ENCODE data around the gene ARHGEF19. TPM values are rescaled to one million over a fixed set of nuclear protein-coding genes. Genes with fewer than 3 reads are reported as not detected.
"Not testable (repeated sequence)": the region's sequence is repeated elsewhere in the genome, so short reads cannot be mapped to it uniquely, and the experiment has no call there.

The ARHGEF19 gene
- total RNA-seq, 5 donors from 2014 or later (not counting 1 experiment from before 2014, with no cell fraction given), result 7.0 to 17.6 (median 12.3) TPM

- Histone ChIP-seq H3K4me1 (ENCODE audit: control insufficient read depth in 1 of 2, extremely low read depth in 1 of 2, insufficient read depth in 2 of 2, low read length in 2 of 2) (peaks cover 0 to 15% of the 10 kb centered on the region in 2 experiments), H3K27ac (ENCODE audit: low read length) (no peak overlapping the region), H3K9me3 (no peaks in the 10 kb centered on the region), H3K4me3 (ENCODE audit: control insufficient read depth in 1 of 2, extremely low read depth in 1 of 2, low read length in 1 of 2) (peak overlapping the region in 1 of 2 donors; percentile 40), H3K36me3 (ENCODE audit: control insufficient read depth in 2 of 2, extremely low read depth in 1 of 2, insufficient read depth in 1 of 2, low read length in 1 of 2) (peaks cover 0 to 10% of the 10 kb centered on the region in 2 donors), H3K27me3 (replicated peaks in 1 of 2; ENCODE audit: control insufficient read depth in 2 of 2, extremely low read depth in 1 of 2, insufficient read depth in 2 of 2, low read length in 1 of 2) (peaks cover 6 to 47% of the 10 kb centered on the region in 2 experiments)
- Mint-ChIP-seq H3K4me3 (no peak overlapping the region), H3K36me3 (peaks cover 3% of the 10 kb centered on the region), H3K4me1 (peaks cover 0 to 13% (median 12%) of the 10 kb centered on the region in 3 donors), H3K27me3 (peaks cover 22 to 41% of the 10 kb centered on the region in 2 donors), H3K9me3 (no peaks in the 10 kb centered on the region), H3K27ac (no peak overlapping the region)
- POLR2A ChIA-PET, result no interaction called here
- CTCF ChIA-PET, result no interaction called here
- no peak for DNase-seq
- WGBS (ENCODE audit: insufficient coverage), result 50% methylated on average over 35 of the region's 46 CpGs
- ATAC-seq (replicated peaks in 1 of 4), result peak in 1 of 4 experiments; percentile 15
These were observed 14.2 kb upstream of the ARHGEF19 start for GRCh38 chr1:16226490-16227179.

- CTCF ChIA-PET, result interaction anchor here in 1 of 2 donors (0.6 kb wide), 2 partner anchors 15 to 393 kb away, joined by 3 to 6 read pairs; no protein-coding TSS in a partner anchor
- Histone ChIP-seq H3K9me3 (no peaks in the 10 kb centered on the region), H3K27ac (ENCODE audit: low read length) (no peak overlapping the region), H3K4me1 (ENCODE audit: control insufficient read depth in 1 of 2, extremely low read depth in 1 of 2, insufficient read depth in 2 of 2, low read length in 2 of 2) (peaks cover 0 to 15% of the 10 kb centered on the region in 2 experiments), H3K36me3 (ENCODE audit: control insufficient read depth in 2 of 2, extremely low read depth in 1 of 2, insufficient read depth in 1 of 2, low read length in 1 of 2) (peaks cover 0 to 10% of the 10 kb centered on the region in 2 donors), H3K27me3 (replicated peaks in 1 of 2; ENCODE audit: control insufficient read depth in 2 of 2, extremely low read depth in 1 of 2, insufficient read depth in 2 of 2, low read length in 1 of 2) (peaks cover 6 to 47% of the 10 kb centered on the region in 2 experiments), H3K4me3 (ENCODE audit: control insufficient read depth in 1 of 2, extremely low read depth in 1 of 2, low read length in 1 of 2) (no peak overlapping the region)
- H3K9me3 Mint-ChIP-seq, result no peaks in the 10 kb centered on the region
- peaks cover 22 to 41% of the 10 kb centered on the region in 2 donors for H3K27me3 Mint-ChIP-seq
- no peak overlapping the region for H3K27ac Mint-ChIP-seq
- peaks cover 0 to 13% (median 12%) of the 10 kb centered on the region in 3 donors for H3K4me1 Mint-ChIP-seq
- peaks cover 3% of the 10 kb centered on the region for H3K36me3 Mint-ChIP-seq
- WGBS (ENCODE audit: insufficient coverage), result 88% methylated on average over 3 of the region's 7 CpGs
- H3K4me3 Mint-ChIP-seq, result no peak overlapping the region
- DNase-seq, result no peak
- POLR2A ChIA-PET, result no interaction called here
- ATAC-seq (replicated peaks in 1 of 4), result no peak
These were observed 13.7 kb upstream of the ARHGEF19 start for GRCh38 chr1:16226129-16226489.

- Histone ChIP-seq H3K4me1 (ENCODE audit: control insufficient read depth in 1 of 2, extremely low read depth in 1 of 2, insufficient read depth in 2 of 2, low read length in 2 of 2) (peaks cover 0 to 15% of the 10 kb centered on the region in 2 experiments), H3K36me3 (ENCODE audit: control insufficient read depth in 2 of 2, extremely low read depth in 1 of 2, insufficient read depth in 1 of 2, low read length in 1 of 2) (no peaks in the 10 kb centered on the region), H3K27me3 (replicated peaks in 1 of 2; ENCODE audit: control insufficient read depth in 2 of 2, extremely low read depth in 1 of 2, insufficient read depth in 2 of 2, low read length in 1 of 2) (peaks cover 6 to 41% of the 10 kb centered on the region in 2 experiments), H3K9me3 (no peaks in the 10 kb centered on the region), H3K4me3 (ENCODE audit: control insufficient read depth in 1 of 2, extremely low read depth in 1 of 2, low read length in 1 of 2) (no peak overlapping the region), H3K27ac (ENCODE audit: low read length) (no peak overlapping the region)
- POLR2A ChIA-PET, result no interaction called here
- Mint-ChIP-seq H3K27ac (no peak overlapping the region), H3K9me3 (no peaks in the 10 kb centered on the region), H3K27me3 (peaks cover 22 to 41% of the 10 kb centered on the region in 2 donors), H3K4me3 (no peak overlapping the region), H3K36me3 (peaks cover 3% of the 10 kb centered on the region), H3K4me1 (peaks cover 0 to 15% (median 14%) of the 10 kb centered on the region in 3 donors)
- 80% methylated on average over 3 of the region's 3 CpGs for WGBS (ENCODE audit: insufficient coverage)
- CTCF ChIA-PET, result no interaction called here
- ATAC-seq (replicated peaks in 1 of 4), result no peak
- no peak for DNase-seq
These were observed 12.0 kb upstream of the ARHGEF19 start for GRCh38 chr1:16224472-16224871.

- Histone ChIP-seq H3K27me3 (replicated peaks in 1 of 2; ENCODE audit: control insufficient read depth in 2 of 2, extremely low read depth in 1 of 2, insufficient read depth in 2 of 2, low read length in 1 of 2) (peaks cover 2 to 27% of the 10 kb centered on the region in 2 experiments), H3K4me1 (ENCODE audit: control insufficient read depth in 1 of 2, extremely low read depth in 1 of 2, insufficient read depth in 2 of 2, low read length in 2 of 2) (peaks cover 0 to 14% of the 10 kb centered on the region in 2 experiments)
- H3K27ac ChIP-seq (ENCODE audit: low read length); H3K4me1 Mint-ChIP-seq; H3K27ac Mint-ChIP-seq; H3K9me3 ChIP-seq; H3K4me3 Mint-ChIP-seq; H3K4me3 ChIP-seq (ENCODE audit: control insufficient read depth in 1 of 2, extremely low read depth in 1 of 2, low read length in 1 of 2); H3K9me3 Mint-ChIP-seq; CTCF ChIA-PET; DNase-seq; H3K36me3 ChIP-seq (ENCODE audit: control insufficient read depth in 2 of 2, extremely low read depth in 1 of 2, insufficient read depth in 1 of 2, low read length in 1 of 2); ATAC-seq (replicated peaks in 1 of 4); H3K36me3 Mint-ChIP-seq: not testable (repeated sequence)
- peaks cover 14 to 29% of the 10 kb centered on the region in 2 donors for H3K27me3 Mint-ChIP-seq
- 94% methylated on average over 8 of the region's 14 CpGs for WGBS (ENCODE audit: insufficient coverage)
- POLR2A ChIA-PET, result interaction anchor here in 1 of 2 donors (0.6 kb wide), 1 partner anchor 32 kb away, joined by 8 read pairs; no protein-coding TSS in a partner anchor
These were observed 10.3 kb upstream of the ARHGEF19 start for GRCh38 chr1:16222716-16223115.

GRCh38 chr1:16221499-16221898 lies 9.0 kb upstream of the ARHGEF19 start:
- WGBS (ENCODE audit: insufficient coverage), result 100% methylated on average over 1 of the region's 1 CpG
- ChIA-PET CTCF (no interaction called here), POLR2A (no interaction called here)
- H3K4me3 Mint-ChIP-seq, result no peak overlapping the region
- H3K9me3 ChIP-seq, result no peaks in the 10 kb centered on the region
- H3K9me3 Mint-ChIP-seq, result no peaks in the 10 kb centered on the region
- no peak overlapping the region for H3K27ac ChIP-seq (ENCODE audit: low read length)
- peaks cover 4 to 16% of the 10 kb centered on the region in 2 experiments for H3K4me1 ChIP-seq (ENCODE audit: control insufficient read depth in 1 of 2, extremely low read depth in 1 of 2, insufficient read depth in 2 of 2, low read length in 2 of 2)
- DNase-seq, result no peak
- H3K36me3 ChIP-seq (ENCODE audit: control insufficient read depth in 2 of 2, extremely low read depth in 1 of 2, insufficient read depth in 1 of 2, low read length in 1 of 2), result no peaks in the 10 kb centered on the region
- no peak overlapping the region for H3K4me3 ChIP-seq (ENCODE audit: control insufficient read depth in 1 of 2, extremely low read depth in 1 of 2, low read length in 1 of 2)
- H3K27ac Mint-ChIP-seq, result no peak overlapping the region
- no peaks in the 10 kb centered on the region for H3K36me3 Mint-ChIP-seq
- H3K27me3 ChIP-seq (replicated peaks in 1 of 2; ENCODE audit: control insufficient read depth in 2 of 2, extremely low read depth in 1 of 2, insufficient read depth in 2 of 2, low read length in 1 of 2), result peaks cover under 1 to 15% of the 10 kb centered on the region in 2 experiments
- peaks cover 10 to 16% (median 16%) of the 10 kb centered on the region in 3 donors for H3K4me1 Mint-ChIP-seq
- no peak for ATAC-seq (replicated peaks in 1 of 4)
- peaks cover 7 to 21% of the 10 kb centered on the region in 2 donors for H3K27me3 Mint-ChIP-seq

GRCh38 chr1:16219968-16220500 lies 7.6 kb upstream of the ARHGEF19 start:
- Histone ChIP-seq H3K4me1 (ENCODE audit: control insufficient read depth in 1 of 2, extremely low read depth in 1 of 2, insufficient read depth in 2 of 2, low read length in 2 of 2) (peaks cover 4 to 26% of the 10 kb centered on the region in 2 experiments), H3K27me3 (replicated peaks in 1 of 2; ENCODE audit: control insufficient read depth in 2 of 2, extremely low read depth in 1 of 2, insufficient read depth in 2 of 2, low read length in 1 of 2) (peaks cover 0 to 10% of the 10 kb centered on the region in 2 experiments), H3K4me3 (ENCODE audit: control insufficient read depth in 1 of 2, extremely low read depth in 1 of 2, low read length in 1 of 2) (no peak overlapping the region), H3K9me3 (no peaks in the 10 kb centered on the region), H3K27ac (ENCODE audit: low read length) (no peak overlapping the region), H3K36me3 (ENCODE audit: control insufficient read depth in 2 of 2, extremely low read depth in 1 of 2, insufficient read depth in 1 of 2, low read length in 1 of 2) (no peaks in the 10 kb centered on the region)
- Mint-ChIP-seq H3K4me1 (peaks cover 18 to 25% (median 23%) of the 10 kb centered on the region in 3 donors), H3K4me3 (no peak overlapping the region), H3K27me3 (peaks cover 0 to 9% of the 10 kb centered on the region in 2 donors), H3K36me3 (no peaks in the 10 kb centered on the region), H3K27ac (peak overlapping the region in 1 of 2 donors; percentile 83), H3K9me3 (no peaks in the 10 kb centered on the region)
- ATAC-seq (replicated peaks in 1 of 4) (no peak), DNase-seq (no peak)
- CTCF ChIA-PET, result no interaction called here
- POLR2A ChIA-PET, result no interaction called here
- 100% methylated on average over 2 of the region's 4 CpGs for WGBS (ENCODE audit: insufficient coverage)

Data from T-cell (primary cell).